BE2C (cell line): ENCODE data around the gene CLINT1.

Experiments used
- DNase-seq: peaks from one replicate; pipeline ENCODE4 v3.0.0-alpha.2; 2020
- H3K27me3 ChIP-seq: fragments of 250-450 bp; sonication (Bioruptor Pico); 2 replicates; pipeline ENCODE4 v1.5.1; 2020; ENCODE audit warnings: mild to moderate bottlenecking
- H3K36me3 ChIP-seq: fragments of 250-450 bp; sonication (Bioruptor Pico); 2 replicates; pipeline ENCODE4 v1.5.1; 2020; ENCODE audit warnings: mild to moderate bottlenecking
- H3K4me1 ChIP-seq: fragments of 250-450 bp; sonication (Bioruptor Pico); 2 replicates; pipeline ENCODE4 v1.5.1; 2020
- H3K4me3 ChIP-seq: 2 replicates; pipeline ENCODE4 v1.5.1; 2011; ENCODE audit warnings: low read depth, low read length
- H3K9me3 ChIP-seq: fragments of 250-450 bp; sonication (Bioruptor Pico); 2 replicates; pipeline ENCODE4 v1.5.1; 2020
- TF ChIP-seq, protein P1 (sequence below): IDR thresholded peaks from 2 replicates; pipeline ENCODE4 v1.5.1; 2012; ENCODE audit warnings: mild to moderate bottlenecking, low read depth, low read length

The CLINT1 gene

DNA sequence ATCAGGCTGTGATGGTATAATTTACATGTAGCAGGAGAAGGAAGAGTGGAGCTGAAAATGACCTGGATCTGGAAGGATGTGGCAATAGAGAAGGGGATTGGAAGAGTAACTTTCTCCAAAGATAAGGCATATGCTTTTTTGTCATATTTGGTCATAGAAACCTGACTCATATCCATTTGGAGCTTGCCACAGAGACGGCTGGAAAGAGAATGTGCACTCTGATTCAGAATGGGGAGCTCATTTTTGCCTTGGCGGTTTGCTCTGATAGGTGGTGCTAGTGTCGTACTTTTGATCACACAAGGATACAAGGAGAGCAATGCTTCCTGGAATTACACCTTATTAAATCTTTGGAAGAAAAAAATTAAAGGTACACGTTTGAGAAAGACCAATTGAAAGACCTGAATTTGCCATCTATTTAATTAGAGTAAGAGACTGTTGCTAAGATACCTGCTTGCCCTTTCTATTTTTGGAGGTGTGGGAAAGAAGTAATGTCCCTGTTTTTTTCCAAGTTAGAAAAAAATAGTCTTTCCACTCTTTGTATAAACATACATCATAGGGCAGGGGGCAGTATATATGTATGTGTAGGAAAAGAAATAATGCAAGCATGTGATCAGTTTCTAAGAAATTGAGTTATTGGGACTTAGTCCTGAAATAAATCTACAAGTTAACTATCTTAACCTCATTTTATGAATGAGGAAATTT is 110.0 kb downstream of the CLINT1 start:
- no peak for DNase-seq
- Histone ChIP-seq H3K36me3 (no peaks in the 10 kb centered on the region), H3K4me1 (peaks cover 8% of the 10 kb centered on the region), H3K4me3 (no peak overlapping the region), H3K27me3 (no peaks in the 10 kb centered on the region), H3K9me3 (no peaks in the 10 kb centered on the region)
- TF ChIP-seq, protein P1, sequence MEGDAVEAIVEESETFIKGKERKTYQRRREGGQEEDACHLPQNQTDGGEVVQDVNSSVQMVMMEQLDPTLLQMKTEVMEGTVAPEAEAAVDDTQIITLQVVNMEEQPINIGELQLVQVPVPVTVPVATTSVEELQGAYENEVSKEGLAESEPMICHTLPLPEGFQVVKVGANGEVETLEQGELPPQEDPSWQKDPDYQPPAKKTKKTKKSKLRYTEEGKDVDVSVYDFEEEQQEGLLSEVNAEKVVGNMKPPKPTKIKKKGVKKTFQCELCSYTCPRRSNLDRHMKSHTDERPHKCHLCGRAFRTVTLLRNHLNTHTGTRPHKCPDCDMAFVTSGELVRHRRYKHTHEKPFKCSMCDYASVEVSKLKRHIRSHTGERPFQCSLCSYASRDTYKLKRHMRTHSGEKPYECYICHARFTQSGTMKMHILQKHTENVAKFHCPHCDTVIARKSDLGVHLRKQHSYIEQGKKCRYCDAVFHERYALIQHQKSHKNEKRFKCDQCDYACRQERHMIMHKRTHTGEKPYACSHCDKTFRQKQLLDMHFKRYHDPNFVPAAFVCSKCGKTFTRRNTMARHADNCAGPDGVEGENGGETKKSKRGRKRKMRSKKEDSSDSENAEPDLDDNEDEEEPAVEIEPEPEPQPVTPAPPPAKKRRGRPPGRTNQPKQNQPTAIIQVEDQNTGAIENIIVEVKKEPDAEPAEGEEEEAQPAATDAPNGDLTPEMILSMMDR: no peak

DNA sequence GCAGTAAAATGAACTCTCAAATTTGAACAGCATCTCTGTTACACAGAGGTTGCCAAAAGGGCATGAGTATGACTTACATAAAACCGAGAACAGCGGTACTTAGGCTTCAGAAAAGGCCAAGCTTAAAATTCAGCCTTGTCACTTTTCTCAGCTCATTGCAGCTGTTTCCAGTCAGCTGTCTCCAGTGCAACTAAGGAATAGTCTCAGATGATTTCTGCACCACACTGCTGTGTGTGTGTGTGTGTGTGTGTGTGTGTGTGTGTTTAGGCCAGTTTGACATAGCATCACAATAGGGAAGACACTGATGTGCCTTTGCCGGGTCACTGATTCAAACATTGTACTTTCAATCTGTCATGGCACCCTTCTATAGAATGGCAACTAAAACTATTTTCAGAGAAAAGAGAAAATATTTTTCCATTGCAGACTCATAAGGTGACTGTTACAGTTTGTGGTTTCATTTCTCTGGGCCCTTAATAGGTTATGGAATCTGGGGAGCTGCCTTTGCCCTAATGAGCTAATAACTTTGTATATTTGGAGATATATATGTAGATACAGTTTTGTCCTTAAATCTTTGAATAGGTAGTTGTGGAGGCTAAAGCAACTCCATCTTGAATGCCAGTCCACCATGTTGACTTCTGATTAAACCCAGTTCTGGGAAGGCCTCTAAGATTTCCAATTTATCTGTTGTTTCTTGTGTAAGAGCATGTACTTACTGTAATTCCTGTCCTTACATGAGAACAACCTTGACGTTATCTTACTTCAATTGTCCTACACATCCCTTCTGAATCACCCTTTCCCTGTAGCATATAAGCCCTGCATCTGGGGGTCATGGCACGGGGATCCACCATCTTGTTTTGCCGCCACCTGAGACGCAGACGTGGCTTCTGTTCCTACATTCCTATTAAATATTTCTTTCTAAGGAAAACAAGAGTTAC is 110.9 kb downstream of the CLINT1 start:
- H3K27me3 ChIP-seq: no peaks in the 10 kb centered on the region
- no peaks in the 10 kb centered on the region for H3K36me3 ChIP-seq
- DNase-seq: no peak
- no peaks in the 10 kb centered on the region for H3K9me3 ChIP-seq
- peaks cover 8% of the 10 kb centered on the region for H3K4me1 ChIP-seq
- no peak overlapping the region for H3K4me3 ChIP-seq
- TF ChIP-seq, protein P1: no peak

DNA sequence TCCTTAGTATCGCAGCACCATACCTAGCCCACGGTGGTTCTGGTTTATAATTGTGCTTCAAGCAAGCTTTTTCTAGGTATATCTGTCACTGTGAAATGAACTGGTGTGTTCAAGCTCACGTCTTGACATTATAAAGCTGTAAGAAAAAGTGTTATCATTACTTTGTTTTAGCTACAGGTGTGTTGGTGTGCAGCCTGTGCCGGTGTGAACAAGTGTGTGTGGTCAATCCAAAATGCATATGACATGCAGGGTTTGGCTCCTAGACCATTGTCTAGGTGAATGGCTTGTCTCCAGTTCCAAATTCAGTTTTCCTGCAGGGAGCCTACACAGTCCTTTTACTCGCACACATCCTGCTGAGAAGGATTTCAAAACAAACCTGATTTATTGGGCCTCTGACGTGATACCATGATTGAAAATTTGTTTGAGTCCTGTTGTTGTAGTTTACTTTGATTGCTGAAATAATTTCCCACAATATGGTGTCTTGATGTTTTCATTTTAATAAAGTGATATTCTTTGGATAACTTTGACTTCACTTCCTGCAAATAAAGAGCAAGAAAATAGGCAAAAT is 111.7 kb downstream of the CLINT1 start:
- Histone ChIP-seq H3K4me1 (peaks cover 8% of the 10 kb centered on the region), H3K27me3 (no peaks in the 10 kb centered on the region), H3K36me3 (no peaks in the 10 kb centered on the region), H3K4me3 (no peak overlapping the region), H3K9me3 (no peaks in the 10 kb centered on the region)
- TF ChIP-seq, protein P1: no peak
- DNase-seq: no peak

DNA sequence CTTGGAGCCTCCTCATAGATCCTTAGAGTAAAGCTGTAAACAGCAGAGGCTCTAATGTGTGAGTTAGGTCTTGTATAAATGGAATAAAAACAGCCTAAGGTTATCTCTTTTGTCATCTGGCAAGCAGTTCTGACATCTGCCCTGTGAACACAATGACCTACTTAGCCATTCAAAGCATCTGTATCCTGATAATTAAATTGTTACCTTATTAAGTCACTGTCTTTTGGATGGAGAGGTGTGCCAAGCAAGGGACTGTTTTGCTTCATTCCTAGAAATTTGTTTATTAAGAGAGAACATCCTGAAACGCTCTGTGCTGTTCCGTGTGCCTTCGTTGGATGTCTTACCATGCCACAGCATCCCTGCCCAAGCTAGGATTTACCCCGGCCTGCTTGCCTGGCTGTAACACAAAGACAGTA is 113.9 kb downstream of the CLINT1 start:
- Histone ChIP-seq H3K27me3 (no peaks in the 10 kb centered on the region), H3K4me1 (peaks cover 8% of the 10 kb centered on the region), H3K4me3 (peak overlapping the region; percentile 75), H3K9me3 (no peaks in the 10 kb centered on the region), H3K36me3 (no peaks in the 10 kb centered on the region)
- TF ChIP-seq, protein P1: no peak
- no peak for DNase-seq

DNA sequence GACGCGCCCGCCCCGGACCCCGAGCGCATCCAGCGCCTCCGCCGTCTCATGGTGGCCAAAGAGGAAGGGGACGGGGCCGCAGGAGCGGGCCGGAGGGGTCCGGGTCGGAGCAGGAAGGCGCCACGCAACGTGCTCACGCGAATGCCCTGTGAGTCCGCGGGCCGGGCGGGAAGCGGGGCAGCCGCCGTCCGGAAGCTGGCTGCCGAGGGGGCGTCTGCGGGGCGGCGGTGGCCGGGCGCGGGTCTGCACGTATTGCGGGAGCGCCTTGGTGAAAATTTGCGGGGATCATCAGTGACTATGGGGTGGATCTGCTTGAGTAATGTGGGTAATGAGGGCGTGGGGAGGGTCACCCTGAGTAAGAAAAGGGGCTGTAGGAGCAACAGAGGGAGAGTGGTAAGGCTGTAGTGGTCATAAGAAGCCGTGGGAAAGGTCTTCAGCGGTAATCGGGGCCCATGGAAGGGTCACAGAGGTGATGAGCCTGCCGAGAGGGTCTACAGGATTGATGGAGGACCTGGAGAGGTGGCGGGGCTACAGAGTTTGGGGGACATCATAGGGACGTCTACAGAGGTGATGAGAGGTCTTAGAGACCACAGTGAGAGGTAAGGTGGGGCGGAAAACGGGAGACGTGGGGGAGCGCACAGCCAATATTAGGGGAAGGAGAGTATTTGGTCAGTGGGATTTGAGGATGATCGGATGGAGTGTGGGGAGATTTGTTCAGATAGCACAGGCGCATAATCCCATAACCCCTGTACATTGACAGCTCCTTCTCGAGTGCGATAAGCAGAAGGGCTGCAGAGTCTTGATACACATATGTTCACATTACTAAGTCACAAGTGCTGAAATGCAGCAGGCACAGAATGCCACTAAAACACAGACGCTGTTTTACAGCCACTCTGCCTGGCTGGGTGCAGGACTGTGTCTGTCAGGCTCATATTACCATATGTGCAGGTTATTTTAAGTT is 114.6 kb downstream of the CLINT1 start:
- no peaks in the 10 kb centered on the region for H3K27me3 ChIP-seq
- peaks cover 2% of the 10 kb centered on the region; the same call in 1 of the 2 replicates for H3K36me3 ChIP-seq
- H3K9me3 ChIP-seq: no peaks in the 10 kb centered on the region
- H3K4me1 ChIP-seq: peaks cover 8% of the 10 kb centered on the region
- DNase-seq: peak; percentile 33
- TF ChIP-seq, protein P1: no peak
- peak overlapping the region; percentile 75 for H3K4me3 ChIP-seq
